Measurements from ENCODE around the gene NRIP2.
A peak's percentile ranks its signal among the peaks of the same experiment; 100 is the strongest.

NRIP2 gene

DNA sequence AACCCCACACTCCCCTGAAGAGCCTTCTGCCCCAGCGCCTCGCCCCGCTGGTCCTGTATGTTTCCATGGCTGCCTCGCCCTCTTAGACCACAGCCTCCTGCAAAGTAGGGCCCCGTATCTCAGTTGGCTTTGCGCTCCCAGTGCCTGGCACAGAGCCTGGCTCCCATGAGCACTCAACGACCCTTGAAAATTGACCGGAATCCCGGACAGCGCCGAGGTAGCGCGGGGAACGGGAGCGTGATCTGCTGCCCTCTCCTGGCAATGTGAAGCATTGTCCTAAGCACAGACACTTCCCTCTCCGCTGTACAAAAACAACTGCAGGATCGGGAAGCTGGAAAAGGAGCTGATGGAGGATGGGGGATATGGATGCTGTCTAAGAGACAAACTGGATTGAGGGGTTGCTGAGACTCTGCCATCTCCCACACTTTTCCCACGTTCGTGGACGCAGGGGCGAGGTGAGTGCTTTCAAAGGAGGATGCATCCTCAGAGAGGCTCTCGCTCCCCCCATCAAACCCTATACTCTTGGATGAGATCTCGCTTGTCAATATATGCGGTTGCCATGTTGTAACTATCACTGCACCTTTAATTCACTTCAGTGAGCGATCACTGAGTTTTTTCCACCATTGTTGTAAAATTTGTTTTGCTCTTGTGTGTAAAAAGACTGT, 50.8 kb downstream of the NRIP2 start:
- TF ChIP-seq, protein P1, sequence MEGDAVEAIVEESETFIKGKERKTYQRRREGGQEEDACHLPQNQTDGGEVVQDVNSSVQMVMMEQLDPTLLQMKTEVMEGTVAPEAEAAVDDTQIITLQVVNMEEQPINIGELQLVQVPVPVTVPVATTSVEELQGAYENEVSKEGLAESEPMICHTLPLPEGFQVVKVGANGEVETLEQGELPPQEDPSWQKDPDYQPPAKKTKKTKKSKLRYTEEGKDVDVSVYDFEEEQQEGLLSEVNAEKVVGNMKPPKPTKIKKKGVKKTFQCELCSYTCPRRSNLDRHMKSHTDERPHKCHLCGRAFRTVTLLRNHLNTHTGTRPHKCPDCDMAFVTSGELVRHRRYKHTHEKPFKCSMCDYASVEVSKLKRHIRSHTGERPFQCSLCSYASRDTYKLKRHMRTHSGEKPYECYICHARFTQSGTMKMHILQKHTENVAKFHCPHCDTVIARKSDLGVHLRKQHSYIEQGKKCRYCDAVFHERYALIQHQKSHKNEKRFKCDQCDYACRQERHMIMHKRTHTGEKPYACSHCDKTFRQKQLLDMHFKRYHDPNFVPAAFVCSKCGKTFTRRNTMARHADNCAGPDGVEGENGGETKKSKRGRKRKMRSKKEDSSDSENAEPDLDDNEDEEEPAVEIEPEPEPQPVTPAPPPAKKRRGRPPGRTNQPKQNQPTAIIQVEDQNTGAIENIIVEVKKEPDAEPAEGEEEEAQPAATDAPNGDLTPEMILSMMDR (IDR thresholded peaks at IDR 0.05; ENCODE audit: control insufficient read depth, insufficient read depth, low read depth, low read length, missing control alignments), result peak; percentile 91
- DNase-seq (ENCODE audit: low read depth), result no peak
- H3K4me3 ChIP-seq (ENCODE audit: control insufficient read depth, low read depth, low read length), result no peak overlapping the region; the same call in 1 of the 2 replicates

DNA sequence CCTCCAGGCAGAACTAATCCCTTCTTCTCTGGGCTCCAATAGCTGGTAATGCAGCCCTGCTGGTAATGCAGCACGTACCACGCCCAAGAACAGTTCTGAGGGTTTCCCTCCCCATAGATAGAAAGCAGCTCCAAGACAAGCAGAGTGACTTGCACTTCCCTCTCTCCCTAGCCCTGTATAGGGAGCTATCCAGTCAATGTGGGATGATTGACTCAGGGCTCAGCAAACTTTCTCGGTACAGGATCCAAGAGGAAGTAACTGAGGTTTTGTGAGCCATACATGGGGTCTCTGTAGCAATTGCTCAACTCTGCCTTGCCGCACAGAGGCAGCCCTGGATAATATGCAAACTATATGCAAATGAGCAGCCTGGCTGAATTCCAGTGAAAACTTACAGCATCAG, 55.6 kb downstream of the NRIP2 start:
- H3K4me3 ChIP-seq (ENCODE audit: control insufficient read depth, low read depth, low read length), result no peak overlapping the region
- no peak for DNase-seq (ENCODE audit: low read depth)
- TF ChIP-seq, protein P1 (IDR thresholded peaks at IDR 0.05; ENCODE audit: control insufficient read depth, insufficient read depth, low read depth, low read length, missing control alignments), result no peak

DNA sequence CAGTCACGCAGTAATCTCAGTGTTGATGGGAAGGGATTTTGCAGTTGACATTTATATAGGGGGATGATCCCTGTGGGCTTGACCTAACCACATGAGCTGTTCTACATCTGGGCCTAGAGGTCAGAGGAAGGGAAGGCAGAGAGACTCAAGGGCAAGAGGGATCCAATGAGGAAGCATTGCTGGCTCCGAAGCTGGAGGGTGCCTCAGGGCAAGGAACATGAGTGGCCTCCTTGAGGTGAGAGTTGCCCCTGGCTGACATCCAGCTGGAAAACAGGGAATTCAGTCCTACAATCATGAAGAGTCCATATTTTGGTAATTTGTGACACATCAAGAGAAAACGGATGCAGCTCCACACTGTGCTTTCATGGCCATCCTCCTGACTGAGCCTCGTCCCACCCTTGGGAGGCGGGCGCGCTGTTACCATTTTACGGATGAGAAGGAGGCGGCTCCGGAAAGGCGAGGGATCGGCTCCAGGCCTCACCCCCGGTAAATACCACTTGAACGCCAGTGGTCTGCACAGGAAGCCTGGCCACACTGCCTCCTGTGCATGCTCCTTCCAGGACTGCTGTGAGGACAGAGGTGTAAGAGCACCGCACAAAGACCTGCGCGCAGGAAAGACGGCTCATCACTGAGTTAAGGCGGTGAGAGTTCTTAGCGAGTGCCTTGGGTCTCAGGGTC, 58.6 kb downstream of the NRIP2 start:
- TF ChIP-seq, protein P1 (IDR thresholded peaks at IDR 0.05; ENCODE audit: control insufficient read depth, insufficient read depth, low read depth, low read length, missing control alignments), result no peak
- H3K4me3 ChIP-seq (ENCODE audit: control insufficient read depth, low read depth, low read length), result no peak overlapping the region
- DNase-seq (ENCODE audit: low read depth), result no peak

DNA sequence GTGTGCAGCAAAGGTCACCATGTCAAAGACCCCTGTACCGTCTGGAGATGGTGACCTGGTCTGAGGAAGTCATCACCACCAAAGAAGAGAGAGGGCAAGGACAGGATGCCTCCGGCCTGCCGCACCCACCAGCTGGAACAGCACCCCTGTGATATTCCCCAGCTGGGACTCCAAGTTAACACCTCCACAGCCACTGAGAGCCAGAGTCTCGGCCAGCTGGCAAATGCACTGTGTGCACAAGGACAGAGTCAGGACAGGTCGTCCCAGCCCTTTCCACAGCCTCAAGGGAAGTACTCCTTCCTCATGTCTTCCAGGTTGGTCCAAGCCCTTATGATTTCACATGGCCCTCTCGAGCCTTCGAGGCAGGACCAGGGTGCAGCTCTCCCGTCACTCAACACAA, 59.4 kb downstream of the NRIP2 start:
- H3K4me3 ChIP-seq (ENCODE audit: control insufficient read depth, low read depth, low read length), result no peak overlapping the region
- TF ChIP-seq, protein P1 (IDR thresholded peaks at IDR 0.05; ENCODE audit: control insufficient read depth, insufficient read depth, low read depth, low read length, missing control alignments), result no peak
- no peak for DNase-seq (ENCODE audit: low read depth)
